Activated B cell treated with CpG ODN at 0.5 μM for 24 hours (primary cell): Measurements from ENCODE around the gene TIAM1. TPM values are rescaled to one million over a fixed set of nuclear protein-coding genes. Genes with fewer than 3 reads are reported as not detected.

Experiments
- ATAC-seq: fragments of 200-7000 bp; cut with Tn5 transposase; one replicate; pipeline ENCODE4 v1.10.0; 2021; ENCODE audit warnings: low read depth, mild to moderate bottlenecking, moderate library complexity
- CTCF ChIA-PET: fragments of 350-600 bp; sonication (Branson Sonifier 250); formaldehyde crosslinking; loops from one replicate; lab custom pipeline; 2021; ENCODE audit warnings: antibody characterized with exemption; lab: Charles Lee
- POLR2A ChIA-PET: fragments of 350-600 bp; sonication (Branson Sonifier 250); formaldehyde crosslinking; loops from one replicate; lab custom pipeline; 2021; ENCODE audit warnings: antibody characterized with exemption; lab: Charles Lee
- DNase-seq: peaks from one replicate; pipeline ENCODE4 v3.0.0; 2022
- H3K27ac Mint-ChIP-seq: one replicate; pipeline ENCODE4 v1.8.0; 2020; ENCODE audit warnings: mixed read lengths
- H3K27me3 Mint-ChIP-seq: one replicate; pipeline ENCODE4 v1.8.0; 2021; ENCODE audit warnings: mixed read lengths
- H3K36me3 Mint-ChIP-seq: one replicate; pipeline ENCODE4 v1.8.0; 2021; ENCODE audit warnings: low read depth, mixed read lengths
- H3K4me1 Mint-ChIP-seq: one replicate; pipeline ENCODE4 v1.8.0; 2021; ENCODE audit warnings: mixed read lengths
- H3K4me3 Mint-ChIP-seq: one replicate; pipeline ENCODE4 v1.8.0; 2020; ENCODE audit warnings: mild to moderate bottlenecking, mixed read lengths
- H3K9me3 Mint-ChIP-seq: one replicate; pipeline ENCODE4 v1.8.0; 2020; ENCODE audit warnings: mixed read lengths
- intact Hi-C: fragments of 100-400 bp; cut with micrococcal nuclease; formaldehyde crosslinking; loops from one replicate; pipeline ENCODE4 v1.15.1; 2024
- total RNA-seq: library from RNA; stranded (reverse); gene quantifications from 2 replicates; pipeline ENCODE4 v1.2.3, GENCODE V29; 2022
- TF ChIP-seq, protein P1 (sequence below): fragments of 200-600 bp; IDR thresholded peaks from one replicate; pipeline ENCODE4 v1.8.0; 2022; ENCODE audit warnings: antibody characterized with exemption, mild to moderate bottlenecking

Gene TIAM1
- total RNA-seq, 1 donor from 2014 or later = 0.84 TPM

DNA sequence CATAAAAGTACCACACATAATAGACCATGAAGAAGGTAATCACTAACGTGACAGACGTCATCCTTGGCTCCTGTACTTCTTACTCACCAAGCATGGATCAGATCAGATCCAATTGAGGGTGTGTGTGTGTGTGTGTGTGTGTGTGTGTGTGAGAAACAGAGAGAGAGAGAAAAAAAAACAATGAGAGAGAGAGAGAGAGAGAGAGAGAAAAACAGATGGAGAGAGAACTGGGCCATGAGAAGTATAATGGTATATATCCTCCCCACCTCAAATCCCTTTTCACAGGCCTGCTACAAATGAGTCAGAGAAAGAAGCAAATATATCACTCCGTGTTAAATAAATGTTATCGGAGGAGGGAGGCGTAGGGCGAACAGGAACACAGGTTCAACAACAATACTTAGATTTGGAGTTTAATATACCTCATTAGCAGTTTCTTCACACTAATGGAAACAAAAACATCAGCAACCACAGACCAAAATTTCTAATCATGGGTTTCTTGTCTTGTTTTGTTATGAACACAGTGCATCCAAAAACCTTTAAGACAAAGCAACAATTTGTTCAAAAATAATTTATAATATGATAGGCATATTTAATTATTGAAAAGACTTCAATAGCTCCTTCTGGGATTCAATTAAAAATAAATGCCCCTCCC is 45.3 kb downstream of the TIAM1 start:
- DNase-seq = no peak
- Mint-ChIP-seq H3K27me3 (peaks cover 4% of the 10 kb centered on the region), H3K9me3 (no peaks in the 10 kb centered on the region), H3K27ac (no peak overlapping the region), H3K36me3 (no peaks in the 10 kb centered on the region), H3K4me1 (no peaks in the 10 kb centered on the region), H3K4me3 (no peak overlapping the region)
- ChIA-PET POLR2A (no interaction called here), CTCF (no interaction called here)
- no peak for ATAC-seq
- TF ChIP-seq, protein P1, sequence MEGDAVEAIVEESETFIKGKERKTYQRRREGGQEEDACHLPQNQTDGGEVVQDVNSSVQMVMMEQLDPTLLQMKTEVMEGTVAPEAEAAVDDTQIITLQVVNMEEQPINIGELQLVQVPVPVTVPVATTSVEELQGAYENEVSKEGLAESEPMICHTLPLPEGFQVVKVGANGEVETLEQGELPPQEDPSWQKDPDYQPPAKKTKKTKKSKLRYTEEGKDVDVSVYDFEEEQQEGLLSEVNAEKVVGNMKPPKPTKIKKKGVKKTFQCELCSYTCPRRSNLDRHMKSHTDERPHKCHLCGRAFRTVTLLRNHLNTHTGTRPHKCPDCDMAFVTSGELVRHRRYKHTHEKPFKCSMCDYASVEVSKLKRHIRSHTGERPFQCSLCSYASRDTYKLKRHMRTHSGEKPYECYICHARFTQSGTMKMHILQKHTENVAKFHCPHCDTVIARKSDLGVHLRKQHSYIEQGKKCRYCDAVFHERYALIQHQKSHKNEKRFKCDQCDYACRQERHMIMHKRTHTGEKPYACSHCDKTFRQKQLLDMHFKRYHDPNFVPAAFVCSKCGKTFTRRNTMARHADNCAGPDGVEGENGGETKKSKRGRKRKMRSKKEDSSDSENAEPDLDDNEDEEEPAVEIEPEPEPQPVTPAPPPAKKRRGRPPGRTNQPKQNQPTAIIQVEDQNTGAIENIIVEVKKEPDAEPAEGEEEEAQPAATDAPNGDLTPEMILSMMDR = no peak
- intact Hi-C loops = no loop called here

DNA sequence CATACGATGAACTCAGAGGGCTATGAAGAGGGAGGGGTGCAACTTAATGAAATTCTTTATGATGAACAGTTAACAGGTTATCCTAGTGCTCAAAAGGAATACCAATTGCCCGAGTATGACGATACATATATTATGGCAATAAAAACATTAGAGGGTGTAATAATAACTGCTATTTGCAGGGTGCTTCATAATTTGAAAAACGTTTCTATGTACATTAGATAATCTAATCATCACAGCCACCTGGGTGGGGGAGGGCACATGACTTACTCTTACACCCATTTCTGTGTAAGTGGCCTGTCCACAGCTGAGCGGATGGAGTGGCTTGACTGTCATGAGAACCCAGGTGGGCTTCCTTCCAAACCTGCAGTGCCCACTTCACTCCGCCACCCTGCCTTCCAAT is 46.3 kb downstream of the TIAM1 start:
- no peaks in the 10 kb centered on the region for H3K36me3 Mint-ChIP-seq
- no peak overlapping the region for H3K4me3 Mint-ChIP-seq
- DNase-seq (no peak), ATAC-seq (no peak)
- CTCF ChIA-PET = no interaction called here
- POLR2A ChIA-PET = no interaction called here
- H3K27me3 Mint-ChIP-seq = peaks cover 4% of the 10 kb centered on the region
- no peaks in the 10 kb centered on the region for H3K4me1 Mint-ChIP-seq
- TF ChIP-seq, protein P1 = no peak
- H3K9me3 Mint-ChIP-seq = no peaks in the 10 kb centered on the region
- H3K27ac Mint-ChIP-seq = no peak overlapping the region
- intact Hi-C loops = no loop called here

DNA sequence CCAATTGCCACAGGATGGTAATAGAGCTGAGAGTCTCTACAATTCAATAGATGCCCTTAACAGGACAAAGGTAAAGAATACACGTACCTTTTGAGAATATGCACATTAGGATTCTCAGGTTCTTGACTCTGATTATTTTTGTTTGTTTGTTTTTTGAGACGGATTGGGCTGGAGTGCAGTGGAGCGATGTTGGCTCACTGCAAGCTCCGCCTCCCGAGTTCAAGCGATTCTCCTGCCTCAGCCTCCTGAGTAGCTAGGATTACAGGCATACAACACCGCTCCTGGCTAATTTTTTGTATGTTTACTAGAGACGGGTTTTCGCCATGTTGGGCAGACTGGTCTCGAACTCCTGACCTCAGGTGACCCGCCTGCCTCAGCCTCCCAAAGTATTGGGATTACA is 48.4 kb downstream of the TIAM1 start:
- Mint-ChIP-seq H3K4me1 (no peaks in the 10 kb centered on the region), H3K4me3 (no peak overlapping the region), H3K9me3 (no peaks in the 10 kb centered on the region), H3K27me3 (peaks cover 4% of the 10 kb centered on the region), H3K36me3 (no peaks in the 10 kb centered on the region), H3K27ac (no peak overlapping the region)
- ATAC-seq (no peak), DNase-seq (no peak)
- intact Hi-C loops = no loop called here
- CTCF ChIA-PET = no interaction called here
- POLR2A ChIA-PET = no interaction called here
- TF ChIP-seq, protein P1 = no peak

DNA sequence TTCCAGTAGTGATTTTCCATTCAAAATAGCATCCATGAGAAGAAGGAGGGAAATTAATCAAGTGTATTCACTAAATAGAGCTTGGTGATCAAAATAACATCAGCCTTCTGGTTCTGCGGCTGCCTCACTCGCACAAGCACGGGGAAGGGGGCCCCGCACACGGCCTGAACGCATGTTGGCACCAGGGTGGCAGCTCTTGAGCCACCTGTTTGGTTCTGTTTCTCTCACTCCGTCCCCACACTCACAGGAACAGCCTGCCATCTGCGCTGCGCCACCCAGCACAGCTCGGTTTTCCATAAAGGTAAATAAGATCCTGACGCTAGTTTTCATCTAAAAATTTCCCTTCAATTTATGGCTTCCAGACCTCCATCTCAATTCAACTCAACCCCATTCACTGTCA is 49.4 kb downstream of the TIAM1 start:
- ChIA-PET POLR2A (no interaction called here), CTCF (no interaction called here)
- Mint-ChIP-seq H3K9me3 (no peaks in the 10 kb centered on the region), H3K4me1 (no peaks in the 10 kb centered on the region), H3K27me3 (peaks cover 4% of the 10 kb centered on the region), H3K36me3 (no peaks in the 10 kb centered on the region), H3K27ac (no peak overlapping the region), H3K4me3 (no peak overlapping the region)
- intact Hi-C loops = no loop called here
- ATAC-seq (no peak), DNase-seq (no peak)
- TF ChIP-seq, protein P1 = no peak

DNA sequence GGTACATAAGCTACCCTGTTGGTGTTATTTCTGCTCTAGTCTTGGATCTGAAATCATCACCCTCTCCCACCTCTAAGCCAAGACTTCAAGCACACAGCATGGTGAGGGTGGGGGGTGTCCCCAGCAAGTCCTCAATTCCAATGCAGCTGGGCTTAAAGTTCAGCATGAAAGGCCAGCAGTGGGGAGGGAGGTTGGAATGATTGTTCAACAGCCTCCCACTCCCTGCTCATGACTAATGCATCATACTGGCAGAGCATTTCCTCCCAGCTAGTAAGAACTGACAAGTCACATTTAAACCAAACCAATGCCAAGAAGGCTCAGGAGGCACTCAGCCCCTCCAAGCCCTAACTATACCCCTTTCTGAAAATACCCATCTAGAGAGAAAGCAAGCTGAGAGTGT is 50.1 kb downstream of the TIAM1 start:
- H3K36me3 Mint-ChIP-seq = no peaks in the 10 kb centered on the region
- no peaks in the 10 kb centered on the region for H3K9me3 Mint-ChIP-seq
- intact Hi-C loops = no loop called here
- peaks cover 4% of the 10 kb centered on the region for H3K27me3 Mint-ChIP-seq
- no peaks in the 10 kb centered on the region for H3K4me1 Mint-ChIP-seq
- TF ChIP-seq, protein P1 = no peak
- no peak for DNase-seq
- ChIA-PET POLR2A (interaction anchor here (0.7 kb wide), 1 partner anchor 9 kb away, joined by 3 read pairs; no protein-coding TSS in a partner anchor), CTCF (no interaction called here)
- ATAC-seq = no peak
- no peak overlapping the region for H3K4me3 Mint-ChIP-seq
- H3K27ac Mint-ChIP-seq = no peak overlapping the region
